H1 (cell line): ENCODE results near the gene HNRNPK.
A peak's percentile ranks its signal among the peaks of the same experiment; 100 is the strongest.

Source experiments
- CEBPB ChIP-seq: IDR thresholded peaks from 2 replicates; pipeline ENCODE4 v1.6.1; 2012; ENCODE audit warnings: low read depth, low read length
- JUND ChIP-seq: IDR thresholded peaks from 2 replicates; pipeline ENCODE4 v1.6.1; 2011; ENCODE audit warnings: mild to moderate bottlenecking, improper control_type of control experiment, low read length
- POLR2A ChIP-seq, 2 experiments: IDR thresholded peaks; 1 replicate in 1 of 2; 2 replicates in 1 of 2; pipeline ENCODE4 v1.6.1; 2011; ENCODE audit warnings: low read depth in 2 of 2, low read length in 2 of 2, mild to moderate bottlenecking in 2 of 2; ENCODE audit errors: control extremely low read depth in 1 of 2
- POLR2AphosphoS5 ChIP-seq: IDR thresholded peaks from 2 replicates; pipeline ENCODE4 v1.6.1; 2011; ENCODE audit warnings: low read depth, low read length
- TF ChIP-seq, protein P1 (sequence below), 3 experiments: IDR thresholded peaks; 1 replicate in 2 of 3; 2 replicates in 1 of 3; pipeline versions ENCODE4 v1.5.1 to v1.6.1; 2011; ENCODE audit warnings: low read length in 3 of 3, mild to moderate bottlenecking in 3 of 3, inconsistent platforms in 2 of 3, low read depth in 1 of 3, moderate library complexity in 1 of 3; ENCODE audit not compliant: insufficient read depth in 1 of 3; ENCODE audit errors: control extremely low read depth in 1 of 3
- TF ChIP-seq, protein P2 (sequence below): IDR thresholded peaks from 2 replicates; pipeline ENCODE4 v1.6.1; 2011; ENCODE audit warnings: low read length, improper control_type of control experiment

DNA sequence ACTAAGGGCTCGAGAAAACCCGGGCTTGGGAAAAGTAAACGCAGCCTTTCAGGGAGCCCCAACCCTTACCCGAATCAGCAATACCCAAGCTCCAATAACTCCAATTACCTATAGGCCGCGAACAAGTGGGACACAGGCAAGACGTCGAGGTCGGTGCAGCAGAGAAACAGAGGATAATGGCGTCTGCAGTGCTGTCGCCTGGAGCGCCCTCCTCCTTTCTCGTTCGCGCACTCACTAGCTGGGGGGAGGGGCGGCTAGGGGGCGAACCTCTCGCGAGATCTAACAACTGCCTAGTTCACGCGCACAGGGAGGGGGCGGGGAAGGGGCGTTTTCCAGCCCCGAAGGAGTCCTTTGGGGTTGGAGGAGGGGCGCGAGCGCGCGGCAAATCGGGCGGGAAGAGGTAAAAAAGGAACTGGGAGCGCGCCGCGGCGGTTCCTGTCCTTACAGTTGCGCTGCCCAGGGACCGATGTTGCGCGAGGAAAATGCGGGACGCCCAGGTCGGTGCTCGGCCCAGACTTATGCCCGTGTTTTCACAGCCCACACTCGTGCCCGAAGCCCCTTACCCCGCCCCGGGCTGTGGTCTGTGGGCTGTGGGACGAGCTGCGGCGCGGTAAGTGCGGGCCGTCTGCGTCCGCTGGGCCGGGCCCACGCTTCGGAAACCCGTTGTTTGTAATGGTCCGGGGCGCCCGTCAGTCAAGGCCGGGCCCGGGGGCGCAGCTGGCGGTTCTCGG, 545 bp upstream of the HNRNPK start, which contains the start of gene RMI1:
- TF ChIP-seq POLR2AphosphoS5 (peak; percentile 95), JUND (peak; percentile 21; the same call in 1 of the 2 replicates), CEBPB (no peak), POLR2A (IDR thresholded peaks at IDR 0.05; ENCODE audit: control extremely low read depth in 1 of 2, low read depth in 2 of 2, low read length in 2 of 2) (peak; percentile 75 to 94)
- TF ChIP-seq, protein P1, sequence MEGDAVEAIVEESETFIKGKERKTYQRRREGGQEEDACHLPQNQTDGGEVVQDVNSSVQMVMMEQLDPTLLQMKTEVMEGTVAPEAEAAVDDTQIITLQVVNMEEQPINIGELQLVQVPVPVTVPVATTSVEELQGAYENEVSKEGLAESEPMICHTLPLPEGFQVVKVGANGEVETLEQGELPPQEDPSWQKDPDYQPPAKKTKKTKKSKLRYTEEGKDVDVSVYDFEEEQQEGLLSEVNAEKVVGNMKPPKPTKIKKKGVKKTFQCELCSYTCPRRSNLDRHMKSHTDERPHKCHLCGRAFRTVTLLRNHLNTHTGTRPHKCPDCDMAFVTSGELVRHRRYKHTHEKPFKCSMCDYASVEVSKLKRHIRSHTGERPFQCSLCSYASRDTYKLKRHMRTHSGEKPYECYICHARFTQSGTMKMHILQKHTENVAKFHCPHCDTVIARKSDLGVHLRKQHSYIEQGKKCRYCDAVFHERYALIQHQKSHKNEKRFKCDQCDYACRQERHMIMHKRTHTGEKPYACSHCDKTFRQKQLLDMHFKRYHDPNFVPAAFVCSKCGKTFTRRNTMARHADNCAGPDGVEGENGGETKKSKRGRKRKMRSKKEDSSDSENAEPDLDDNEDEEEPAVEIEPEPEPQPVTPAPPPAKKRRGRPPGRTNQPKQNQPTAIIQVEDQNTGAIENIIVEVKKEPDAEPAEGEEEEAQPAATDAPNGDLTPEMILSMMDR (IDR thresholded peaks at IDR 0.05; ENCODE audit: control extremely low read depth in 1 of 3, insufficient read depth in 1 of 3, low read depth in 1 of 3, low read length in 3 of 3): no peak
- TF ChIP-seq, protein P2, sequence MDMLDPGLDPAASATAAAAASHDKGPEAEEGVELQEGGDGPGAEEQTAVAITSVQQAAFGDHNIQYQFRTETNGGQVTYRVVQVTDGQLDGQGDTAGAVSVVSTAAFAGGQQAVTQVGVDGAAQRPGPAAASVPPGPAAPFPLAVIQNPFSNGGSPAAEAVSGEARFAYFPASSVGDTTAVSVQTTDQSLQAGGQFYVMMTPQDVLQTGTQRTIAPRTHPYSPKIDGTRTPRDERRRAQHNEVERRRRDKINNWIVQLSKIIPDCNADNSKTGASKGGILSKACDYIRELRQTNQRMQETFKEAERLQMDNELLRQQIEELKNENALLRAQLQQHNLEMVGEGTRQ: no peak
